HUES48 (cell line): Measurements from ENCODE around the gene SF3B4.
A peak's percentile ranks its signal among the peaks of the same experiment; 100 is the strongest.

Experiments used
- H3K27ac ChIP-seq: one replicate; pipeline ENCODE4 v1.7.0; 2013; ENCODE audit warnings: low read depth, low read length, inconsistent platforms
- H3K27me3 ChIP-seq: 2 replicates; pipeline ENCODE4 v1.6.1; 2013; ENCODE audit warnings: mild to moderate bottlenecking, low read length; ENCODE audit not compliant: control insufficient read depth, insufficient read depth
- H3K36me3 ChIP-seq: 2 replicates; pipeline ENCODE4 v1.6.1; 2013; ENCODE audit warnings: low read length; ENCODE audit not compliant: control insufficient read depth, insufficient read depth
- H3K4me1 ChIP-seq: 2 replicates; pipeline ENCODE4 v1.6.1; 2013; ENCODE audit warnings: mild to moderate bottlenecking, low read length; ENCODE audit not compliant: control insufficient read depth, insufficient read depth
- H3K4me3 ChIP-seq: 2 replicates; pipeline ENCODE4 v1.5.1; 2013; ENCODE audit warnings: mild to moderate bottlenecking, low read depth, low read length
- H3K9ac ChIP-seq: 2 replicates; pipeline ENCODE4 v1.6.1; 2013; ENCODE audit warnings: mild to moderate bottlenecking, low read depth, low read length, moderate library complexity
- H3K9me3 ChIP-seq: 2 replicates; pipeline ENCODE4 v1.6.1; 2013; ENCODE audit warnings: low read length; ENCODE audit not compliant: control insufficient read depth, insufficient read depth

The SF3B4 gene, protein sequence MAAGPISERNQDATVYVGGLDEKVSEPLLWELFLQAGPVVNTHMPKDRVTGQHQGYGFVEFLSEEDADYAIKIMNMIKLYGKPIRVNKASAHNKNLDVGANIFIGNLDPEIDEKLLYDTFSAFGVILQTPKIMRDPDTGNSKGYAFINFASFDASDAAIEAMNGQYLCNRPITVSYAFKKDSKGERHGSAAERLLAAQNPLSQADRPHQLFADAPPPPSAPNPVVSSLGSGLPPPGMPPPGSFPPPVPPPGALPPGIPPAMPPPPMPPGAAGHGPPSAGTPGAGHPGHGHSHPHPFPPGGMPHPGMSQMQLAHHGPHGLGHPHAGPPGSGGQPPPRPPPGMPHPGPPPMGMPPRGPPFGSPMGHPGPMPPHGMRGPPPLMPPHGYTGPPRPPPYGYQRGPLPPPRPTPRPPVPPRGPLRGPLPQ

DNA sequence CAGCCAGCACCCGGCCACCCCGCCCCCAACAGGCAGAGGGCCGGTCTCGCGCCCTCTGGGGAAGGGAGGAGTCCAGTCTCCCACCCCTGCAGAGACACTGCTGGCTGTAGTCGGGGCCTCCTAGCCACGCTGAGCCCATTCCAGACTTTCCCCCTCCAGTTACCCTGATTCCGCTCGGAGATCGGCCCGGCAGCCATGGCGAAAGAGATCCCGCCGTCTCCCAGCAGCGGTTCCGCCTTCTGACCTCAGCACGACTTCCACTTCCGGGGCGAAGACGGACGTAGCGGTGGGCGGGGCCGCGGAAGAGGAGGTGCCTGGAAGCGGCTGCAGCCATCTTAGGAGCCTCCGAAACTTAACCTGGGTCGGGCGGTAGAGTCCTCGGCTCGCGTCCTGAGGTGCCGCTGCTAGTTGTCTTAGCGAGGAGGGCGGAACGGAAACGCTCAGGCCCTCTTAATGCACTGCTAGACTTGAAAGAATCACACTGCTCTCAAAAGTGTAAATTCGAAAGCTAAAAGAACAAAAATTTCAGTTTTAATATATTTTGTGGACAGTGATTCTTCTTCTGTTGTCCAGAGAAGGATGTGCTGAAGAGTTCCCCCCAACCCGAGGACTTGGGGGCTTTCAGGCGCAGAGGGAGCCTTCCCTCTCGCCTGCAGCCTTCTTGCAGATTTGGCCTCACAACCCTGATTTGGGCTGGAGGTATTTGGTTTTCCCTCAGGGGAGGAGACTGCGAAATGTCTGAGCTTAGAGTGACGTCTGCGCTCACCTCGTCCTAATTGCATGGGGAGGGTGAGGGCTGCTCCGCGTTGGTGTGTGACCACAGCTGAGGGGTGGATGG is at the start of gene SF3B4:
SF3B4 (minus strand) TSS at position 241 of the 838 bp plus-strand sequence; CDS start at position 197, 44 bp downstream.
- no peaks in the 10 kb centered on the region for H3K9me3 ChIP-seq
- peaks cover 13% of the 10 kb centered on the region for H3K4me1 ChIP-seq
- peaks cover 40% of the 10 kb centered on the region for H3K36me3 ChIP-seq
- H3K9ac ChIP-seq: peak within 1 kb of the TSS; percentile 92
- no peaks in the 10 kb centered on the region for H3K27me3 ChIP-seq
- peak within 1 kb of the TSS; percentile 99 for H3K27ac ChIP-seq
- H3K4me3 ChIP-seq: peak within 1 kb of the TSS; percentile 89

DNA sequence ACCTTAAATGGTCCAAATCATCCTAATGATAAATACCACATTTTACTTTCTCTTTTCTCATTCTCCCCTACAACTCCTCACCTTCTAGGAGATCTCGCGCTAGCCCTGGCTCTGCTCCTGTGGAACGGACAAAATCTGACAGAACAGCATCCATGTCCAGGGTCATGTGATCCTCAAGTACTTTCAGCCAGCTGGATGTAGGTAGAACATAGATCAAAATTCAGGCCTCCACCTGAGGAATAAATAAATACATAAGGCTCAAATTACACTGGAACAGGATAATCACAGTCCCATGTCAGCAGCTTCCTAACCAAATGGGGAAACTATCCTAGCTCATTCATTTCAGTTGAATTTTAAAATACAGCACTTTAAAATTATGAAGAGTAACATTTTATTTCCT is 49.7 kb upstream of the SF3B4 start:
- no peaks in the 10 kb centered on the region for H3K27me3 ChIP-seq

DNA sequence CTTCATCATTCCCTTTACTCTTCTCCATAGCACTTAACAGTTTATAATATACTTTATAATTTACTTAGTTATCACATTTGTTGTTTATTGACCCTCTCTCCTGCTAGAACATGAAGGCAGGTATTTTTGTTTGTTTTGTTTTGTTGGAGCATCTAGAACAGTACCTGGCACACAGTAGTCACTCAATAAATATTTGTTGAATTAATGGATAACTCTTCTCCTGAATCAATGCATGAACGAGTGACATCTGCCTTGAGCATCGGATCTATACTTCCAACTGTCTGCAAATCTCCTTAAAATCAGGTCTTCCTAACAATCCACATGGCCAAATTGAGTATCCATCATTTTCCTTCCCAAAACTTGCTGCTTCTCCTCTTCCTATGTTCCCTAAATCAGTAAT is 44.9 kb upstream of the SF3B4 start:
- H3K27ac ChIP-seq: no peak overlapping the region
- H3K27me3 ChIP-seq: no peaks in the 10 kb centered on the region
- no peaks in the 10 kb centered on the region for H3K4me1 ChIP-seq
- H3K4me3 ChIP-seq: no peak overlapping the region
- peaks cover 73% of the 10 kb centered on the region for H3K36me3 ChIP-seq
- no peaks in the 10 kb centered on the region for H3K9me3 ChIP-seq
- no peak overlapping the region for H3K9ac ChIP-seq

More for the DNA sequence above, 49.7 kb upstream of the SF3B4 start:
- no peak overlapping the region for H3K9ac ChIP-seq
- no peaks in the 10 kb centered on the region for H3K4me1 ChIP-seq
- peaks cover 40% of the 10 kb centered on the region for H3K36me3 ChIP-seq
- H3K4me3 ChIP-seq: no peak overlapping the region
- no peaks in the 10 kb centered on the region for H3K9me3 ChIP-seq
- H3K27ac ChIP-seq: no peak overlapping the region

DNA sequence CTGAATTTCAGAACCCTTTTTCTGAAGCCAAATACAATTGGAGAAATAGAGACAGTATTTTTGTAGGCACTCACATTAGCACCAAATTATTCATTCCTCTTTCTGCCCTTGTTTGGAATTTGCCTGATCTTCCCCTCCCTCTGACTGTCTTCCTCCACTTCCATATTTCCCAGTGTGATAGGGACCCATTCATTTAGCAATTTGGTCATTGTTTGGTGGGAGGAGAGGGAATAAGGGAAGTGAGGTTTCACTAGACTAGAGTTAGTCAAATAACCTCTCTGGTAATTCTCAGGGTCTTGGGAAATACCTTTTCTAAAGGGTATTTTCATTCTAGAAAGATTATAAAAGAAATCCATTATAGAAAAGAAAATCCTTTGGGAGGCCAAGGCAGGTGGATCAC is 40.0 kb upstream of the SF3B4 start:
- no peaks in the 10 kb centered on the region for H3K27me3 ChIP-seq
- H3K4me1 ChIP-seq: no peaks in the 10 kb centered on the region
- H3K9ac ChIP-seq: no peak overlapping the region
- H3K4me3 ChIP-seq: no peak overlapping the region
- peaks cover 85% of the 10 kb centered on the region for H3K36me3 ChIP-seq
- no peaks in the 10 kb centered on the region for H3K9me3 ChIP-seq
- no peak overlapping the region for H3K27ac ChIP-seq

DNA sequence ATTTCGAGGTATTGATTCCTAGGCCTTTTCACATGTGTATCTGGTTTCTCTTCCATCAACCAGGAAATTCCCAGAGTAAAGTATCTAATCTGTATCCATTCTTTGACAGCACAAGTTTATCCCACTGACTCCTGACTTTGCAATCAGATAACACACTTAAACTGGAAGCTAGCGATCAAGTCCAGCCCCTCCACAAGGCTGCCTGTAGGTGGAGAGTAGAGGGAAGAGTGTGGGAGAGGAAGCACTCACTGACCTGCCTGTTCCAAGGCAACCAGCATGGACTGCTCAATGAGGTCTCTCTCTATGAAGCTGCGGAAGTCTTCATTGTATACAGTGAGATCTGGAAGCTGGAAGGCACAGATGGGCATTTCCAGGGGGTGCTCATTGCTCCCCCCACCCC is 39.4 kb upstream of the SF3B4 start:
- Histone ChIP-seq H3K36me3 (peaks cover 82% of the 10 kb centered on the region), H3K9ac (no peak overlapping the region)

DNA sequence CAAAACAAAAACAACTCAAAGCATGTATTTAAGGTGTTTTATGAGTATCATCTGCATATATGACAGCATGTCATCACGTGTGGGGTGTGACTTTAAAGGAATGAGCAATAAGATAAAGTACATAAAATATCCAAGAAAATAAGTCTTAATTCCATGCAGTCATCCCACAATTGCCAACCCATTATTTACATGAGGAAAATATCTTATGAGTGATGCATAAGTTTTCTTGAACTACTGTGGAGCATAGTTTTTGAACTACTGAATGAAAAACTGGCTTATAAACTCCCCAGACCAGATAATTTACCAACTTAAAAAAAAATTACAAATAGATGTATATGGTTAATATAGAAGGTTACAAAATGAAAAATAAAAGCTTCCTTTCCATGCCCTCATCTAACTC is 38.8 kb upstream of the SF3B4 start:
- no peak overlapping the region for H3K4me3 ChIP-seq
- H3K27me3 ChIP-seq: no peaks in the 10 kb centered on the region
- no peaks in the 10 kb centered on the region for H3K9me3 ChIP-seq
- no peak overlapping the region for H3K27ac ChIP-seq
- no peaks in the 10 kb centered on the region for H3K4me1 ChIP-seq
- H3K9ac ChIP-seq: no peak overlapping the region
- peaks cover 80% of the 10 kb centered on the region for H3K36me3 ChIP-seq

More for the DNA sequence above, 39.4 kb upstream of the SF3B4 start:
- Histone ChIP-seq H3K9me3 (no peaks in the 10 kb centered on the region), H3K27ac (no peak overlapping the region), H3K4me1 (no peaks in the 10 kb centered on the region), H3K27me3 (no peaks in the 10 kb centered on the region), H3K4me3 (no peak overlapping the region)

DNA sequence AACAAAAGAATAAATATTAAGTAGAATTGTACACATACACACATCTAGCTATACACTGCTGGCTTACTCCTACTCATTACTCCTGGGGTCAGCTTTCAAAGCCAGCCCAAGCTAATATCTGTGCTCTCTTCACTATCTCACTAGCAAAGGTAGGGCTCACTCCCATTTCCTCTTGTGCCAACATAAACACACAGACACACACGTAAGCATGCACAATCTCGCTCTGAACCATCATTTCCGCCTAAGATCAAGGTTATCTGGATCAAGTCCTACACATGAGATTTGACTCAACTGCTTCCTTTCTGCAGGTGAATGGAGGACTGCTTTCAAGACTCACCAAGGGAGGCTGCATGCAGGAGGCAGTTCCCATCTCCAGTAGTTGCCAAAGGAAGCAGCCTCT is 37.8 kb upstream of the SF3B4 start:
- Histone ChIP-seq H3K27ac (no peak overlapping the region), H3K9me3 (no peaks in the 10 kb centered on the region), H3K4me1 (no peaks in the 10 kb centered on the region), H3K27me3 (no peaks in the 10 kb centered on the region), H3K36me3 (peaks cover 79% of the 10 kb centered on the region), H3K9ac (no peak overlapping the region), H3K4me3 (no peak overlapping the region)

DNA sequence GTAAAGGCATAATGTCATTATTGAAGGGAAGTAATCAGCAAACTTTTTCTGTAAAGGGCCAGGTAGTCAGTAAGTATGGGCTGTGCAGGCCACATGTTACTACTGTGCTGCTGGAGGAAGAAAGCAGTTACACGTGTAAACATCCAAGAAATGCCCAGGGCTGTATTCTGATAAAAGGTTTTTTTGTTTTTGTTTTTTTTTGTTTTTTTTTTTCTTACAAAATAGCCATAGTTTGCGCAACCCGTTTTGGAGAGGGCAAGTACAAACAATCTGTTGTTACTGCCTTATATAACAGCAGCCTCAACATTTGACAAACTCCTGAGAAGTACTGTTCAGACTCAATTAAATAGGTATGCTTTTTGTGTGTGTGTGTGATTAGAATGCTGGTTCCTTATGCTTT is 35.8 kb upstream of the SF3B4 start:
- Histone ChIP-seq H3K9ac (no peak overlapping the region), H3K9me3 (peaks cover 12% of the 10 kb centered on the region; the same call in 1 of the 2 replicates), H3K27ac (no peak overlapping the region), H3K4me1 (no peaks in the 10 kb centered on the region), H3K36me3 (peaks cover 84% of the 10 kb centered on the region), H3K27me3 (no peaks in the 10 kb centered on the region), H3K4me3 (no peak overlapping the region)

DNA sequence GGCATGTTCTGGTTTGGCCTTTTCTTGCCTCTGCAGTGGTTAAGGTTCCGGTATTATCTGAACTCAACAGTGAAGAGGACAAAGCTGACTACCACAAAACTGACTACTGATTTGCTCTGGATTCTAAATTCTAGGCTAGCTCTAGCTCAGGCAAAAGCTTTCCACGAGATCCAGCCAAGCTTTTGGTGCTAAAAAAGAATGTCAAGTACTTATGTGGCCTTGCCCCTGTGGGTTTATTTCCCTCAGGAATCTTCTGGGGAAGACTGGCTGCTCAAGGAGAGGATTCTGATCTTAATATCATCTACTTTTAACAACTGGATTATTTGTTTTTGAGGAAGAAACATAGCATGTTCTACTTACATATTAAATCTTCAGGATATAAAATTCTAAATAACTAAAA is 35.1 kb upstream of the SF3B4 start:
- Histone ChIP-seq H3K36me3 (peaks cover 86% of the 10 kb centered on the region), H3K4me3 (no peak overlapping the region), H3K9me3 (peaks cover 17% of the 10 kb centered on the region), H3K27me3 (no peaks in the 10 kb centered on the region), H3K9ac (no peak overlapping the region), H3K4me1 (no peaks in the 10 kb centered on the region), H3K27ac (peak overlapping the region; percentile 4)

DNA sequence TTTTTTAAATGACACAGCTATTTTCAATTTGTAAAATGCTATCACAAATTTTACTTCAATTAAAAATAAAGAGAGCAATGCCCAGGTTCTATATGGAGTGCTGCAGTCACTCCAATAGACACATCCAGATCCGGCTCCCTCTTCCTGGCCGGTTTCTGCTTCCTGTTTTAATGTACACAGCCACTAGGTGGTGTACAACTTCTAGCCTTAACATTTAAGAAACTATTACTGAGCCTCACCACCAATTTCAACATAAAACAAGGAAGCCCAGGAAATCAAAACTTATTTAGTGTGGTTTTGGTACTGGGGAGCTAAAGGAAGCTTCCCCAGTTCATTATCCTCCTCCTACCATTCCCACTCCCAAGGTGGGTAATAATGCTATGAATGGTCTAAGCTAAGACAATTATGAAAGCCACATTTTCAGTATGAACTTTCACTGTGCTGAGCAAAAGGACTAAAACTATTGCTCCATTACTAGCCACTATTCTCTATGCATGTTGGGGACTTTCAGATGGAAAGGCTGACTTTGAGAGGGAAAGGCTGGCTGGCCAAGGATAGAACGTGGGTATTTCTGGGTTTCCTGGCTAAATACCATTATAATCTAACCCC is 34.5 kb upstream of the SF3B4 start:
- Histone ChIP-seq H3K4me1 (no peaks in the 10 kb centered on the region), H3K27me3 (no peaks in the 10 kb centered on the region), H3K27ac (peak overlapping the region; percentile 4), H3K36me3 (peaks cover 85% of the 10 kb centered on the region), H3K9ac (no peak overlapping the region), H3K9me3 (peaks cover 20% of the 10 kb centered on the region), H3K4me3 (no peak overlapping the region)
